Neuronal stem cell (in vitro differentiated cells): ENCODE measurements around the gene SLC2A13.

ENCODE experiments used
- DNase-seq: peaks from one replicate; pipeline ENCODE4 v3.0.0-alpha.2; 2013; ENCODE audit warnings: low spot score
- H2AFZ ChIP-seq: one replicate; pipeline ENCODE4 v1.6.1; 2013; ENCODE audit warnings: mild to moderate bottlenecking, low read length, inconsistent platforms
- H2AK5ac ChIP-seq: 2 replicates; pipeline ENCODE4 v1.6.1; 2013; ENCODE audit warnings: low read depth, mild to moderate bottlenecking, inconsistent platforms, low read length, moderate library complexity, mixed read lengths
- H2BK120ac ChIP-seq: 2 replicates; pipeline ENCODE4 v1.6.1; 2013; ENCODE audit warnings: low read depth, mild to moderate bottlenecking, inconsistent platforms, low read length, moderate library complexity, mixed read lengths
- H2BK12ac ChIP-seq: one replicate; pipeline ENCODE4 v1.6.1; 2013; ENCODE audit warnings: low read length, inconsistent platforms
- H2BK15ac ChIP-seq: 2 replicates; pipeline ENCODE4 v1.6.1; 2013; ENCODE audit warnings: mild to moderate bottlenecking, low read length, inconsistent platforms, mixed read lengths
- H2BK5ac ChIP-seq: one replicate; pipeline ENCODE4 v1.6.1; 2013; ENCODE audit warnings: inconsistent platforms, mild to moderate bottlenecking, low read length, moderate library complexity
- H3K14ac ChIP-seq: one replicate; pipeline ENCODE4 v1.6.1; 2013; ENCODE audit warnings: low read length, inconsistent platforms
- H3K18ac ChIP-seq: 2 replicates; pipeline ENCODE4 v1.6.1; 2013; ENCODE audit warnings: low read length, inconsistent platforms
- H3K23ac ChIP-seq: 2 replicates; pipeline ENCODE4 v1.6.1; 2013; ENCODE audit warnings: low read depth, mild to moderate bottlenecking, mixed read lengths, low read length, inconsistent platforms; ENCODE audit not compliant: poor library complexity
- H3K27ac ChIP-seq: replicated peaks from 3 replicates; pipeline ENCODE4 v1.5.1; 2013; ENCODE audit warnings: low read length, inconsistent platforms
- H3K27me3 ChIP-seq, 3 experiments: 2 replicates each; pipeline ENCODE4 v1.6.1; 2013; ENCODE audit warnings: low read length in 3 of 3, mild to moderate bottlenecking in 2 of 3, inconsistent platforms in 1 of 3, low read depth in 1 of 3, mixed read lengths in 1 of 3, moderate library complexity in 1 of 3; ENCODE audit not compliant: control insufficient read depth in 3 of 3, insufficient read depth in 3 of 3
- H3K36me3 ChIP-seq, 2 donors: replicated peaks in 1 of 2; 2 replicates each; pipeline ENCODE4 v1.6.1; 2013; ENCODE audit warnings: low read length in 2 of 2; ENCODE audit not compliant: control insufficient read depth in 2 of 2, insufficient read depth in 2 of 2
- H3K4ac ChIP-seq: 2 replicates; pipeline ENCODE4 v1.6.1; 2013; ENCODE audit warnings: inconsistent platforms, mild to moderate bottlenecking, low read length, moderate library complexity
- H3K4me1 ChIP-seq, 2 donors: 1 replicate in 1 of 2; 2 replicates in 1 of 2; pipeline ENCODE4 v1.6.1; 2013; ENCODE audit warnings: low read length in 2 of 2, low read depth in 1 of 2; ENCODE audit not compliant: control insufficient read depth in 2 of 2, insufficient read depth in 1 of 2
- H3K4me2 ChIP-seq: one replicate; pipeline ENCODE4 v1.6.1; 2013; ENCODE audit warnings: mild to moderate bottlenecking, low read length, inconsistent platforms; ENCODE audit not compliant: insufficient read depth, poor library complexity, severe bottlenecking
- H3K4me3 ChIP-seq, 2 donors: 2 replicates each; pipeline ENCODE4 v1.5.1; 2013; ENCODE audit warnings: low read length in 2 of 2, mild to moderate bottlenecking in 2 of 2, inconsistent platforms in 1 of 2, moderate library complexity in 1 of 2
- H3K79me1 ChIP-seq: one replicate; pipeline ENCODE4 v1.6.1; 2013; ENCODE audit warnings: low read depth, mild to moderate bottlenecking, inconsistent platforms, low read length, moderate library complexity
- H3K9ac ChIP-seq: one replicate; pipeline ENCODE4 v1.6.1; 2013; ENCODE audit warnings: mild to moderate bottlenecking, low read depth, low read length, inconsistent platforms; ENCODE audit not compliant: poor library complexity
- H3K9me3 ChIP-seq, 2 donors: replicated peaks in 1 of 2; 2 replicates each; pipeline versions ENCODE3 to v1.6.1; 2013; ENCODE audit warnings: low read length in 2 of 2, mild to moderate bottlenecking in 2 of 2, inconsistent platforms in 1 of 2, low read depth in 1 of 2, mixed read lengths in 1 of 2, moderate library complexity in 1 of 2; ENCODE audit not compliant: control insufficient read depth in 2 of 2, insufficient read depth in 1 of 2
- H4K8ac ChIP-seq: one replicate; pipeline ENCODE4 v1.6.1; 2013; ENCODE audit warnings: low read depth, mild to moderate bottlenecking, inconsistent platforms, low read length, moderate library complexity
- H4K91ac ChIP-seq: one replicate; pipeline ENCODE4 v1.6.1; 2013; ENCODE audit warnings: low read length, low read depth, mild to moderate bottlenecking, inconsistent platforms; ENCODE audit not compliant: poor library complexity
- WGBS, 2 donors: extraction: QIAGEN DNeasy Blood & Tissue Kit; methylation state at CpG; one replicate each; pipeline ENCODE4 v1.1.7; 2013; ENCODE audit warnings: missing lambda C conversion rate in 2 of 2, mixed read lengths in 1 of 2; ENCODE audit not compliant: insufficient read length in 2 of 2, insufficient replicate concordance in 1 of 2; ENCODE audit errors: extremely low coverage in 2 of 2; 5-methylcytosine and 5-hydroxymethylcytosine counted together

SLC2A13 gene

DNA sequence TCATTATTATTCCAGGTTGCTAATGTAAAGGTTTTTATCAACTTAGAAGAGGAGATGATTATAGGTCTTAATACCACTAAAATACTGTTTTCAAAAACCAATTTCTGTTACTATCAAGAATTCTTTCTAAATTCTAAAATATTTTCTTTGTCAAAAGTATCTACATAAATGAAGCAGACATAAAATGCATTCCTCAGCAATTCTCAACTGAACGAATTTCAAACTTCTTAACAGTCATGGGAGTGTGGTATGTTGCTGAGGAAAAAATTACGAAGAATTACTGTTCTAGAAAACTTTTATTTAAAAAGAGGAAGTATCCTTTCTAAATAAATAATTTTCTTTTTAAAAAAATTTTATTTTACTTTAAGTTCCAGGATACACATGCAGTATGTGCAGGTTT is 146.4 kb downstream of the SLC2A13 start:
- Histone ChIP-seq H3K14ac (no peak overlapping the region), H4K91ac (no peak overlapping the region), H3K9ac (no peak overlapping the region), H3K18ac (no peak overlapping the region), H3K27ac (no peak overlapping the region), H3K4me3 (no peak overlapping the region), H3K23ac (no peak overlapping the region), H2BK5ac (no peak overlapping the region), H2AK5ac (no peak overlapping the region), H4K8ac (no peak overlapping the region), H2BK12ac (no peak overlapping the region), H3K79me1 (no peaks in the 10 kb centered on the region), H3K4ac (no peak overlapping the region), H3K27me3 (no peaks in the 10 kb centered on the region), H3K4me1 (no peaks in the 10 kb centered on the region), H2BK15ac (no peak overlapping the region), H2AFZ (no peak overlapping the region), H3K9me3 (no peaks in the 10 kb centered on the region), H3K36me3 (no peaks in the 10 kb centered on the region), H2BK120ac (no peak overlapping the region), H3K4me2 (no peak overlapping the region)
- no CpG with 5 or more reads among the region's 2 CpGs for WGBS, 2 donors
- DNase-seq = no peak

DNA sequence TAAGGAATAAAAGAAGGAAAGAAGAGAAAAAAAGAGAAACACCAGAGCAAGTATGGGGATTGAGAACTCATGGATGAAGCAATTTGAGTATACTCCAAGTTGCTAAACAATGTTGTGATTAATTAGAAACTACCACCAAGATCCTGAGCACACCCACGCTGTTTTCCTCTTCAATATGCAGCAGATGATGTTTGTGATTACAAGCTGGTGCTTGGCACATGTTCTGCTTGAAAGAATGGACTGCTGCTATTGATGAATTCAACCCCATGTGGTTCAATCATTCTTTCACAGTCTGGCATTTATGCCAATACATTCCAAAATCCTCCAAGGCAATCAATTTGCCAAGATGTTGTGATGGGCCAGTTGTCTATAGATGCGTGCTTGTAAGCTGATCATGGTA is 146.8 kb downstream of the SLC2A13 start:
- H3K4me3 ChIP-seq = no peak overlapping the region
- H3K18ac ChIP-seq = no peak overlapping the region
- no peaks in the 10 kb centered on the region for H3K4me1 ChIP-seq
- no peak overlapping the region for H2BK5ac ChIP-seq
- no peak overlapping the region for H2BK120ac ChIP-seq
- no CpG with 5 or more reads among the region's 2 CpGs for WGBS, 2 donors
- no peak overlapping the region for H3K9ac ChIP-seq
- H3K27ac ChIP-seq = no peak overlapping the region
- no peak for DNase-seq
- no peak overlapping the region for H2BK15ac ChIP-seq
- no peak overlapping the region for H4K8ac ChIP-seq
- no peaks in the 10 kb centered on the region for H3K9me3 ChIP-seq
- no peak overlapping the region for H2AK5ac ChIP-seq
- no peak overlapping the region for H3K23ac ChIP-seq
- no peak overlapping the region for H2BK12ac ChIP-seq
- H2AFZ ChIP-seq = no peak overlapping the region
- H3K4me2 ChIP-seq = no peak overlapping the region
- no peaks in the 10 kb centered on the region for H3K79me1 ChIP-seq
- no peak overlapping the region for H4K91ac ChIP-seq
- H3K36me3 ChIP-seq = no peaks in the 10 kb centered on the region
- no peaks in the 10 kb centered on the region for H3K27me3 ChIP-seq
- no peak overlapping the region for H3K14ac ChIP-seq
- H3K4ac ChIP-seq = no peak overlapping the region

DNA sequence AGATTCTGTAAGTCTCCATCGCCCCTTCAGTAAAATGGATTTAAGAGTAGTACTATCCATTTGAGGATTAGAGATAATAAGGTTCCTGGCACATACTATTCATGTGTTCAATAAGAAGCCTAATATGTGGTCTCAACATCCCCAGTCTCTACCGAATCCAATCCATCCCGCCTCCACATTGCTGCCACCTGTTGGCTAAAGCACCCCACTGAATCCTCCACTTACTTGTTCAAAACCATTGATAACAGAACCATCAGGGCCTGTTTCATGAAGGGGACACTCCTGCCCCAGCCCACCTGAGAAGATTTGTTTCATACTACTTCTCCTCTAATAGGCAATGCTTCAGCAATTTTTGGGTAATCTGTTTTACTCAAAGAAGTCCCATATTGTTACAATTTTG is 147.5 kb downstream of the SLC2A13 start:
- no peak overlapping the region for H3K14ac ChIP-seq
- H3K23ac ChIP-seq = no peak overlapping the region
- H3K4ac ChIP-seq = no peak overlapping the region
- no peak overlapping the region for H3K27ac ChIP-seq
- no CpG with 5 or more reads among the region's 3 CpGs for WGBS, 2 donors
- no peak overlapping the region for H2BK5ac ChIP-seq
- no peak overlapping the region for H3K18ac ChIP-seq
- H2BK12ac ChIP-seq = no peak overlapping the region
- H3K4me2 ChIP-seq = no peak overlapping the region
- no peaks in the 10 kb centered on the region for H3K79me1 ChIP-seq
- no peak overlapping the region for H2BK120ac ChIP-seq
- H3K36me3 ChIP-seq = no peaks in the 10 kb centered on the region
- H3K4me3 ChIP-seq = no peak overlapping the region
- H3K9me3 ChIP-seq = no peaks in the 10 kb centered on the region
- no peak overlapping the region for H2AFZ ChIP-seq
- DNase-seq = no peak
- H2AK5ac ChIP-seq = no peak overlapping the region
- H3K9ac ChIP-seq = no peak overlapping the region
- no peak overlapping the region for H2BK15ac ChIP-seq
- no peak overlapping the region for H4K91ac ChIP-seq
- H3K4me1 ChIP-seq = no peaks in the 10 kb centered on the region
- no peaks in the 10 kb centered on the region for H3K27me3 ChIP-seq
- no peak overlapping the region for H4K8ac ChIP-seq

DNA sequence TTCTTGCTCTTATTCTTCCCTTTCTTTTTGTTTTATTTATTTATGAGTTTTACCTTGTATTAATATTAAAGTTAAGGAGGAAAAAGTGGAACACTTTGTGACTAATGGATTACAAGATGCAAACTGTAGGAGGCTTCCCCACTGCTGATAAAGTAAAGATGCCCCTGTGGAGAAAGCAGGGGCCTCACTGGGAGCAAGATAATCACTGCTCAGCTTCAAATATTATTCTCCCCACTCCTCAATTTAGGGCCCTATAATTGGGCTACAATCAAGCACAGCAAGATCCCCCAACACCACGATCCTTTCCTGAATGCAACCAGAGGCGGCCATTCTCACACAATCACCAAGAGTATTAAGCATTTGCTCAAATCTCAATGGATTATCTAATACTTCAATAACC is 149.2 kb downstream of the SLC2A13 start:
- no peak overlapping the region for H3K27ac ChIP-seq
- no peak overlapping the region for H2BK5ac ChIP-seq
- H3K4ac ChIP-seq = no peak overlapping the region
- H3K18ac ChIP-seq = no peak overlapping the region
- no peak overlapping the region for H2AK5ac ChIP-seq
- no peaks in the 10 kb centered on the region for H3K9me3 ChIP-seq
- no peak overlapping the region for H3K14ac ChIP-seq
- no peaks in the 10 kb centered on the region for H3K4me1 ChIP-seq
- H3K79me1 ChIP-seq = no peaks in the 10 kb centered on the region
- WGBS, 2 donors = no CpG with 5 or more reads among the region's 2 CpGs
- H2BK15ac ChIP-seq = no peak overlapping the region
- H4K8ac ChIP-seq = no peak overlapping the region
- H4K91ac ChIP-seq = no peak overlapping the region
- H2AFZ ChIP-seq = no peak overlapping the region
- H3K9ac ChIP-seq = no peak overlapping the region
- DNase-seq = no peak
- no peak overlapping the region for H2BK12ac ChIP-seq
- no peak overlapping the region for H3K23ac ChIP-seq
- no peaks in the 10 kb centered on the region for H3K36me3 ChIP-seq
- H2BK120ac ChIP-seq = no peak overlapping the region
- H3K27me3 ChIP-seq = no peaks in the 10 kb centered on the region
- H3K4me3 ChIP-seq = no peak overlapping the region
- no peak overlapping the region for H3K4me2 ChIP-seq
